Mesothelial cell of epicardium (in vitro differentiated cells): ENCODE data around the gene ZCCHC10. TPM values are rescaled to one million over a fixed set of nuclear protein-coding genes. Genes with fewer than 3 reads are reported as not detected.

Source experiments
- DNase-seq, 2 experiments: peaks; one replicate each; pipeline ENCODE4 v3.0.0; 2021; ENCODE audit warnings: low spot score in 2 of 2; ENCODE audit not compliant: unreplicated experiment in 2 of 2
- H3K27ac Mint-ChIP-seq: 2 replicates; pipeline ENCODE4 v1.8.0; 2021; ENCODE audit warnings: mixed read lengths
- H3K27me3 Mint-ChIP-seq: 2 replicates; pipeline ENCODE4 v1.8.0; 2021; ENCODE audit warnings: low read depth, mixed read lengths
- H3K36me3 Mint-ChIP-seq: 2 replicates; pipeline ENCODE4 v1.8.0; 2021; ENCODE audit warnings: mixed read lengths
- H3K4me1 Mint-ChIP-seq: 2 replicates; pipeline ENCODE4 v1.8.0; 2021; ENCODE audit warnings: mixed read lengths
- H3K4me3 Mint-ChIP-seq: 2 replicates; pipeline ENCODE4 v1.8.0; 2021; ENCODE audit warnings: mild to moderate bottlenecking, moderate library complexity, mixed read lengths
- H3K9me3 Mint-ChIP-seq: 2 replicates; pipeline ENCODE4 v1.8.0; 2021; ENCODE audit warnings: mixed read lengths
- total RNA-seq: library from RNA; stranded (reverse); gene quantifications from 3 replicates; pipeline ENCODE4 v1.2.1, GENCODE V29; 2021
- TF ChIP-seq, protein P1 (sequence below): fragments of 200-600 bp; sonication (generic); IDR thresholded peaks from one replicate; pipeline ENCODE4 v1.5.0; 2021; ENCODE audit warnings: antibody characterized with exemption; ENCODE audit not compliant: unreplicated experiment

Gene ZCCHC10
- total RNA-seq, 1 donor from 2014 or later: 18.7 TPM

DNA sequence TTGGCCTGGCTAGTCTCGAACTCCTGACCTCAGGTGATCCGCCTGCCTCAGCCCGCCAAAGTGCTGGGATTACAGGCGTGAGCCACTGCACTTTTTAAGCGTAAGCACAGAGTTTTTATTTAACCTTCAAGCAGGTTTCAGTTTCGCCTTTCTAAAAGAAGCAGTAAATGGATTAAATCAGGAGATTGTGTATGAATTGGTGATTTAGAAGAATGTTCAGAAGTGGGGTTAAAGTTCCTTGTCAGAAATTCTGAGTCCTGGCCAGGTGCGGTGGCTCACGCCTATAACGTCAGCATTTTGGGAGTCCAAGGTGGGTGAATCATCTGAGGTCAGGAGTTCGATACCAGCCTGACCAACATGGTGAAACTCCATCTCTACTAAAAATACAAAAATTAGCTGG, 37.6 kb upstream of the ZCCHC10 start:
- Mint-ChIP-seq H3K9me3 (no peaks in the 10 kb centered on the region), H3K27me3 (no peaks in the 10 kb centered on the region), H3K4me1 (peaks cover 28% of the 10 kb centered on the region), H3K27ac (peak overlapping the region; percentile 56), H3K36me3 (peaks cover 12% of the 10 kb centered on the region), H3K4me3 (no peak overlapping the region)
- DNase-seq: no peak
- TF ChIP-seq, protein P1, sequence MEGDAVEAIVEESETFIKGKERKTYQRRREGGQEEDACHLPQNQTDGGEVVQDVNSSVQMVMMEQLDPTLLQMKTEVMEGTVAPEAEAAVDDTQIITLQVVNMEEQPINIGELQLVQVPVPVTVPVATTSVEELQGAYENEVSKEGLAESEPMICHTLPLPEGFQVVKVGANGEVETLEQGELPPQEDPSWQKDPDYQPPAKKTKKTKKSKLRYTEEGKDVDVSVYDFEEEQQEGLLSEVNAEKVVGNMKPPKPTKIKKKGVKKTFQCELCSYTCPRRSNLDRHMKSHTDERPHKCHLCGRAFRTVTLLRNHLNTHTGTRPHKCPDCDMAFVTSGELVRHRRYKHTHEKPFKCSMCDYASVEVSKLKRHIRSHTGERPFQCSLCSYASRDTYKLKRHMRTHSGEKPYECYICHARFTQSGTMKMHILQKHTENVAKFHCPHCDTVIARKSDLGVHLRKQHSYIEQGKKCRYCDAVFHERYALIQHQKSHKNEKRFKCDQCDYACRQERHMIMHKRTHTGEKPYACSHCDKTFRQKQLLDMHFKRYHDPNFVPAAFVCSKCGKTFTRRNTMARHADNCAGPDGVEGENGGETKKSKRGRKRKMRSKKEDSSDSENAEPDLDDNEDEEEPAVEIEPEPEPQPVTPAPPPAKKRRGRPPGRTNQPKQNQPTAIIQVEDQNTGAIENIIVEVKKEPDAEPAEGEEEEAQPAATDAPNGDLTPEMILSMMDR: no peak

DNA sequence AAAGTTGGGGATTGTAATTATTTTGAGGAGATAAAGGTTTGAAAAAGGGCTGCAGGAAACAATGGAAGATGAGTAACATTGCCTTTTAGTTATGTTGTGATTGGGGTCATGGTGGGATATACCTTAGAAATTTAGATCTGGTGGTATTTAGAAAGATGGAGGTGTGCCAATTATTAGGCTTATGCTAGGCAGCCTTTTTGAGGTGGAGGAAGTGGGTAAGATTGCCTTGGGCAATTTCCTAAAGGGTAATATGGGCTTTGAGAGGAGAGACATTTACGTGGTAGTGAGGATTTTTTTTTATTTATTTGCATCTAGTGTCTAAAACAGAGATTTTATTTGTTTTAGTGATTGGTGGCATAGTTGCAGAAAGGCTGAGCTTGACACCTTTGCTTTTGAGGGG, 35.9 kb upstream of the ZCCHC10 start:
- Mint-ChIP-seq H3K4me3 (no peak overlapping the region), H3K36me3 (peaks cover 2% of the 10 kb centered on the region), H3K27ac (peak overlapping the region; percentile 36), H3K9me3 (no peaks in the 10 kb centered on the region), H3K27me3 (no peaks in the 10 kb centered on the region), H3K4me1 (peaks cover 28% of the 10 kb centered on the region)
- TF ChIP-seq, protein P1: no peak
- DNase-seq: no peak

DNA sequence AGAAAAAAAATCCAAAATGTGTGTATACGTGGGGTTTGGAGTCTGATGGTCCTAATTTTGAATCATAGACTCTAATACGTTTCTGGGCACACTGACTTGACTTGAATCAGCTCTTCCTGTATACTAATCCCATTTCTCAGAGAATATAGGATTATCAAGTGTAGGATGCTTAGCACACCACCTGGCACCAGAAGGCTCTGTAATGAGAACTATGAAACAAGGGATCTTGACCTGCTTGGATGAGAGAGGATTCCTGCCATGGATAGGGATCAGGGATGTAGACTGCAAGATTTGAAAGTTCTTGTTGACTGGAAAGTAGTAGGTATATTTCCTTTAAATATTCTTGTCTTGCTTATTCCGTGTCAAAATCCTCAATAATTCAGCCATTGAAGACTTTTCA, 33.3 kb upstream of the ZCCHC10 start:
- H3K4me3 Mint-ChIP-seq: no peak overlapping the region
- TF ChIP-seq, protein P1: no peak
- no peak for DNase-seq
- peaks cover 16% of the 10 kb centered on the region for H3K4me1 Mint-ChIP-seq
- H3K36me3 Mint-ChIP-seq: peaks cover 2% of the 10 kb centered on the region
- H3K27me3 Mint-ChIP-seq: no peaks in the 10 kb centered on the region
- H3K9me3 Mint-ChIP-seq: no peaks in the 10 kb centered on the region
- H3K27ac Mint-ChIP-seq: no peak overlapping the region

DNA sequence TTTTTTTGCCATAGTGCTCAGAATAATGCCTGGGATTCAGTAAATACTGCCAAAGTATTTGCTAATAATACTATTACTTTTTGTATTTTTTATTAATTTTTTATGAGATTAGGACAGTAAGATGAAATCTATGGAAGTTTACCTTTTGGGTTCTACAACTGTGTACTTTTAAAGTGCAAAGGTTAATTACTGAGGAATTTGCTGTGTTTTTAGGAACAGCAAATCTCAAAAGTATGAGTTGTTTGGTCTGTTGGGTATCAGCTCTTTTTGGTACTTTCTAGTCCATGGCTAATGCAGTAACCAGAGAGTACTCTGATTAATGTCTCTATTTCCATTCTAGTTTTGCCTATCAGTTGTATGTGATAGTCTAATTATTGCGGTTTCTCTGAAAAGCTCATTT, 30.5 kb upstream of the ZCCHC10 start:
- Mint-ChIP-seq H3K27ac (no peak overlapping the region), H3K4me1 (peaks cover 14% of the 10 kb centered on the region), H3K9me3 (no peaks in the 10 kb centered on the region), H3K36me3 (peaks cover 1% of the 10 kb centered on the region), H3K27me3 (no peaks in the 10 kb centered on the region), H3K4me3 (no peak overlapping the region)
- DNase-seq: no peak
- TF ChIP-seq, protein P1: no peak

DNA sequence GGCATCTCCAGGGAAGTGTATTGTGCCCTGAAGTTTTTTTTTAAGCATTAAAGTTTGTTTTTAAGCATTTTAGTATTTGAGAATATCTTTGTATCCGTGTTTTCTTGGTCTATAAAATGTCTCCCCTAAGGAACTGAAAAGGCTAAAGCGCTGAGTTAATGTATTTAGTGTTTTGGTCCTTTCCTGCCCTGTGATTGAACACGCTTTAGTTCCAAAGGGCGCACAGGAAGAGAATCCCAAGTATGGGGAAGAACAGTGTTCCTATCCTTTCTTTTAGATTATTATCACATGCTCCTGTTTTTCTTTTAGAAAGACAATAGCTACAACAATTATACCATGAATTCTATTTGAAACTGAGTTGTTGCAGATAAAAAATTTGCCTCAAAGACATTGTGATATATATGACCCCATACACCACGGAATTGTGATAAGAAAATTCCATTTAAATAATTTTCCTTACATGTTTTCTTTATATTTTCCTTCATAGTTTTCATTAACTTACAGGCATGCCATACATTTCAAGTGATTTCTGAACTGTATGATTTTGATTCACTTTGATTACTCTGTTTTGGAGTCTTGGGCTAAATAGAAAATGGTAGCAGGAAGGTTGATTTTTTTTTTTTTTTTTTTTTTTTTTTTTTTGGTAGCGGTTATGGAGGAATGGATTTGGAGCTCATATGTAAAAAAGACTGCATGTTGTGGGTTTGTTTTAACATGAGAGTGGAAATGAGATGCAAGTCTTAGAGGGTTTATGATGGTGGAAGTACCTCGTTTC, 28.5 kb upstream of the ZCCHC10 start:
- peak overlapping the region; percentile 41 for H3K4me3 Mint-ChIP-seq

More for the DNA sequence above, 28.5 kb upstream of the ZCCHC10 start:
- TF ChIP-seq, protein P1: no peak
- Mint-ChIP-seq H3K36me3 (no peaks in the 10 kb centered on the region), H3K27ac (peak overlapping the region; percentile 72), H3K4me1 (peaks cover 27% of the 10 kb centered on the region), H3K27me3 (no peaks in the 10 kb centered on the region), H3K9me3 (no peaks in the 10 kb centered on the region)
- DNase-seq: no peak
